PFSK-1 (cell line): ENCODE measurements around the gene EYA4.

Source experiments
- POLR2AphosphoS5 ChIP-seq: IDR thresholded peaks from 2 replicates; pipeline ENCODE4 v1.6.1; 2012; ENCODE audit warnings: low read depth, mild to moderate bottlenecking, control low read depth, low read length, moderate library complexity
- TF ChIP-seq, protein P1 (sequence below), 2 experiments: IDR thresholded peaks; 2 replicates each; pipeline versions ENCODE4 v1.6.1 to v1.8.0; 2011 to 2012; ENCODE audit warnings: low read depth in 2 of 2, low read length in 2 of 2, control low read depth in 1 of 2, inconsistent platforms in 1 of 2, mild to moderate bottlenecking in 1 of 2, moderate library complexity in 1 of 2; ENCODE audit not compliant: insufficient read depth in 1 of 2

DNA sequence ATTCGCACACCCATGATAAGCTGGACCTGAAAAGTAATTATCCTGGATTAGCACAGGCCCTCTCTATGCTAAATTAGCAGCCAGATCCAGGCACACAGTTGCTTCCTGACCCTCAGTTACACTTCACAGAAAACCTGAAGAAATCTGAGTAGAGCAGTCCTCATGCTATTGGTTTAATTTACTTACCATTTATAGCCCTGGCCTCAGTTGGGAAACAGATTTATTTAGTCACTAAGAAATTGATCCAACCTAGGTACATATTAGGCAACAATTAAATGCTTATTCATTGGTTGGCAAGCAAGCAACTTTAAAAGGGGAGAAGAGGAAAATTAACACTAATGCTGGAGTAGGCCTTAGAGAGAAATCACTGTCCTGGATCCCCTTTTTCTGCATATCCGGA lies 15.6 kb upstream of the EYA4 start:
- TF ChIP-seq, protein P1, sequence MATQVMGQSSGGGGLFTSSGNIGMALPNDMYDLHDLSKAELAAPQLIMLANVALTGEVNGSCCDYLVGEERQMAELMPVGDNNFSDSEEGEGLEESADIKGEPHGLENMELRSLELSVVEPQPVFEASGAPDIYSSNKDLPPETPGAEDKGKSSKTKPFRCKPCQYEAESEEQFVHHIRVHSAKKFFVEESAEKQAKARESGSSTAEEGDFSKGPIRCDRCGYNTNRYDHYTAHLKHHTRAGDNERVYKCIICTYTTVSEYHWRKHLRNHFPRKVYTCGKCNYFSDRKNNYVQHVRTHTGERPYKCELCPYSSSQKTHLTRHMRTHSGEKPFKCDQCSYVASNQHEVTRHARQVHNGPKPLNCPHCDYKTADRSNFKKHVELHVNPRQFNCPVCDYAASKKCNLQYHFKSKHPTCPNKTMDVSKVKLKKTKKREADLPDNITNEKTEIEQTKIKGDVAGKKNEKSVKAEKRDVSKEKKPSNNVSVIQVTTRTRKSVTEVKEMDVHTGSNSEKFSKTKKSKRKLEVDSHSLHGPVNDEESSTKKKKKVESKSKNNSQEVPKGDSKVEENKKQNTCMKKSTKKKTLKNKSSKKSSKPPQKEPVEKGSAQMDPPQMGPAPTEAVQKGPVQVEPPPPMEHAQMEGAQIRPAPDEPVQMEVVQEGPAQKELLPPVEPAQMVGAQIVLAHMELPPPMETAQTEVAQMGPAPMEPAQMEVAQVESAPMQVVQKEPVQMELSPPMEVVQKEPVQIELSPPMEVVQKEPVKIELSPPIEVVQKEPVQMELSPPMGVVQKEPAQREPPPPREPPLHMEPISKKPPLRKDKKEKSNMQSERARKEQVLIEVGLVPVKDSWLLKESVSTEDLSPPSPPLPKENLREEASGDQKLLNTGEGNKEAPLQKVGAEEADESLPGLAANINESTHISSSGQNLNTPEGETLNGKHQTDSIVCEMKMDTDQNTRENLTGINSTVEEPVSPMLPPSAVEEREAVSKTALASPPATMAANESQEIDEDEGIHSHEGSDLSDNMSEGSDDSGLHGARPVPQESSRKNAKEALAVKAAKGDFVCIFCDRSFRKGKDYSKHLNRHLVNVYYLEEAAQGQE (IDR thresholded peaks at IDR 0.05; ENCODE audit: insufficient read depth in 1 of 2, low read depth in 2 of 2, low read length in 2 of 2), result no peak
- TF ChIP-seq POLR2AphosphoS5, result no peak
